Measurements from ENCODE around the gene PAOX. TPM values are rescaled to one million over a fixed set of nuclear protein-coding genes. Genes with fewer than 3 reads are reported as not detected.
A peak's percentile ranks its signal among the peaks of the same experiment; 100 is the strongest.

The PAOX gene
- total RNA-seq, 1 donor from 2014 or later: 16.9 TPM

GRCh38 chr10:133335246-133336117, 43.6 kb upstream of the PAOX start:
- Histone ChIP-seq H3K36me3 (no peaks in the 10 kb centered on the region), H3K27ac (no peak overlapping the region), H3K27me3 (peaks cover 7% of the 10 kb centered on the region), H3K4me1 (peaks cover 25% of the 10 kb centered on the region), H3K4me3 (peak overlapping the region; percentile 29 to 41), H3K9me3 (no peaks in the 10 kb centered on the region)
- TF ChIP-seq POLR2AphosphoS5 (IDR thresholded peaks at IDR 0.05; ENCODE audit: insufficient read depth in 1 of 2, low read depth in 1 of 2): no peak
- DNase-seq (ENCODE audit: extremely low spot score in 2 of 2): no peak
- intact Hi-C loops (cut with DNase I): no loop called here

- H3K36me3 ChIP-seq: no peaks in the 10 kb centered on the region
- no peak overlapping the region for H3K27ac ChIP-seq
- no peak for TF ChIP-seq POLR2A (IDR thresholded peaks at IDR 0.05)
- no peak for TF ChIP-seq POLR2AphosphoS5 (IDR thresholded peaks at IDR 0.05; ENCODE audit: insufficient read depth in 1 of 2, low read depth in 1 of 2)
- peaks cover 7% of the 10 kb centered on the region for H3K27me3 ChIP-seq
- H3K9me3 ChIP-seq: no peaks in the 10 kb centered on the region
- DNase-seq (ENCODE audit: extremely low spot score in 2 of 2): no peak
- intact Hi-C loops (cut with DNase I): no loop called here
- H3K4me1 ChIP-seq: peaks cover 25% of the 10 kb centered on the region
- H3K4me3 ChIP-seq: peak overlapping the region; percentile 29 to 41
Measured at GRCh38 chr10:133336118-133336576, 42.9 kb upstream of the PAOX start.

DNA sequence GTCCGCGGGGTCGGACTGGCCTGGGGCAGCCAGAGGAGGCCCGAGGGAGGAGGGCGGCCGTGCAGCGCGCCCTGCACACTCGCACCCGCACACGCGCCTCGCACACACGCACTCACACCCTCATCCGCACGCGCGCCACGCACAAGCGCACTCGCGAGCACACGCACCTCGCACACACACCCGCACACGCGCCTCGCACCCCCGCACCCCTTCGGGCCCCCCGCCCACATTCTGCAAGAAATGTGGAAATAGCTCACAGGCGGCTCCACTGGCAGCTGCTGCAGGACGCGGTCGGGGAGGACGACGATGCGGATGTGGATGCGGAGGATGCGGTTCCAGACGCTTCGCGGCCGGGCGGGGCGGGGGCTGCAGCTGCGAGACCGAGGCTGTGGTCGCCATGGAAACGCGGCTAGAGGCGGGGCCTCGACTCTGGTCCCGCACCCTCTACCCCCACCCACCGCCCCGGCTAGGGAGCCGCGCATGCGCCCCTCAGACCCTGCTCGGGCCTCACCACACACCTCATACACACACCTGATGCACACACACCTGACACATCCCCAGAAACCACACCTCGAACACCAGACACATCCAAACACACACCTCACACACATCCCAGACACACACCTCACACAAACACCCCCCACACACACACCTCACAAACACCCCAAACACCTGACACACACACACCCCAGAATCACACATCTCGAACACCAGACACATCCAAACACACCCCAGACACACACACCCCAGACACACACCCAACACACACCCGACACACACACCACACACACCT, 42.3 kb upstream of the PAOX start, which contains the start of gene CALY:
TSS of gene CALY (minus strand) at position 320 of the 793 bp plus-strand sequence. CDS start 7,907 bp downstream, outside the sequence.
- Histone ChIP-seq H3K36me3 (no peaks in the 10 kb centered on the region), H3K27me3 (peaks cover 7% of the 10 kb centered on the region), H3K27ac (no peak within 1 kb of the TSS), H3K4me1 (peaks cover 25% of the 10 kb centered on the region), H3K9me3 (no peaks in the 10 kb centered on the region), H3K4me3 (peak within 1 kb of the TSS; percentile 29 to 41)
- no peak for TF ChIP-seq POLR2A (IDR thresholded peaks at IDR 0.05)
- no peak for TF ChIP-seq CTCF (IDR thresholded peaks at IDR 0.05)
- TF ChIP-seq POLR2AphosphoS5 (IDR thresholded peaks at IDR 0.05; ENCODE audit: insufficient read depth in 1 of 2, low read depth in 1 of 2): no peak
- intact Hi-C loops (cut with DNase I): no loop called here
- no peak for DNase-seq (ENCODE audit: extremely low spot score in 2 of 2)

- TF ChIP-seq POLR2AphosphoS5 (IDR thresholded peaks at IDR 0.05; ENCODE audit: insufficient read depth in 1 of 2, low read depth in 1 of 2) (no peak), POLR2A (IDR thresholded peaks at IDR 0.05) (no peak), CTCF (IDR thresholded peaks at IDR 0.05) (no peak)
- Histone ChIP-seq H3K27me3 (peaks cover 7% of the 10 kb centered on the region), H3K9me3 (no peaks in the 10 kb centered on the region), H3K4me1 (peaks cover 25% of the 10 kb centered on the region), H3K27ac (no peak overlapping the region), H3K4me3 (no peak overlapping the region), H3K36me3 (no peaks in the 10 kb centered on the region)
- DNase-seq (ENCODE audit: extremely low spot score in 2 of 2): no peak
- intact Hi-C loops (cut with DNase I): no loop called here
Measured at GRCh38 chr10:133337370-133337725, 41.7 kb upstream of the PAOX start.

DNA sequence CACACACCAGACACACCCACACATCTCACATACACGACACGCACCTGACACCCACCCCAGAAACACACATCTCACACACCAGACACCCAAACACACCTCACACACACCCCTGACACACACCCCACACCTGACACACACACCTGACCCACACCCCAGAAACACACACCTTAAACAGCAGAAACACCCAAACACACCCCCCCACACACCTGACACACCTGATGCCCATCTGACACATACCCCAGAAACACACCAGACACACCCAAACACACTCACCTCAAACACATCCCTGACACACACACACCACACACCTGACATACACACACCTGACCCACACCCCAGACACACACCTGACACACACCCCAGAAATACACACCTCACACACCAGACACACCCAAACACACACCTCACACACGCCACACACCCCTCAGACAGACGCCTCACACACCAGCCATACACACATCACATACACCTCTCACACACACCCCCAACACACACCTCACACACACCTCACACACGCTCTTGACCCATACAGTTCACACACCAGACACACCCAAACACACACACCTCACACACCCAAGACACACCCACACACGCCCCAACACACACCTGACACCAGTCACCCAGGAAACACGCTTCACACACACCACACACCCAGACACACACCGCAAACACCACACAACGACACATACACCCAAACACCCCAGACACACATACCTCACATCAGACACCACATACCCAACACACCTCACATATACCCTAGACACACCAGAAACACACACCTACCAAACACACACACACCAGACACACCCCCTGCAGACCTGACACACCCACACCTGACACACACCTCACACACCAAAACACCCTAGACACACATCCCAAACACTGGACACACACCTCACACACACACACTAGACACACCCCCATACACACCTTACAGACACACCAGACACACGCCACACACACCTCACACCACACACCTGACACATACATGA, 40.7 kb upstream of the PAOX start:
- no peaks in the 10 kb centered on the region for H3K36me3 ChIP-seq
- TF ChIP-seq POLR2AphosphoS5 (IDR thresholded peaks at IDR 0.05; ENCODE audit: insufficient read depth in 1 of 2, low read depth in 1 of 2) (no peak), CTCF (IDR thresholded peaks at IDR 0.05) (no peak), POLR2A (IDR thresholded peaks at IDR 0.05) (no peak)
- H3K27me3 ChIP-seq: peaks cover 7% of the 10 kb centered on the region
- H3K4me1 ChIP-seq: peaks cover 25% of the 10 kb centered on the region
- intact Hi-C loops (cut with DNase I): no loop called here
- no peaks in the 10 kb centered on the region for H3K9me3 ChIP-seq
- H3K27ac ChIP-seq: no peak overlapping the region
- H3K4me3 ChIP-seq: no peak overlapping the region
- DNase-seq (ENCODE audit: extremely low spot score in 2 of 2): no peak
